Renal cortical epithelial cell (primary cell): ENCODE data around the gene TMEM209. TPM values are rescaled to one million over a fixed set of nuclear protein-coding genes. Genes with fewer than 3 reads are reported as not detected.

Experiments
- DNase-seq: peaks from one replicate; pipeline ENCODE4 v3.0.0-alpha.2; 2011; ENCODE audit warnings: low read depth
- total RNA-seq: library from RNA; depleted of rRNA; stranded (reverse); fragments of >200 nt; gene quantifications from 2 replicates; pipeline ENCODE4 v1.2.3, GENCODE V29; 2014

Gene TMEM209
- total RNA-seq, 1 donor from 2014 or later: 11.4 TPM

GRCh38 chr7:130143986-130144311 lies 61.3 kb downstream of the TMEM209 start:
- DNase-seq: no peak

DNA sequence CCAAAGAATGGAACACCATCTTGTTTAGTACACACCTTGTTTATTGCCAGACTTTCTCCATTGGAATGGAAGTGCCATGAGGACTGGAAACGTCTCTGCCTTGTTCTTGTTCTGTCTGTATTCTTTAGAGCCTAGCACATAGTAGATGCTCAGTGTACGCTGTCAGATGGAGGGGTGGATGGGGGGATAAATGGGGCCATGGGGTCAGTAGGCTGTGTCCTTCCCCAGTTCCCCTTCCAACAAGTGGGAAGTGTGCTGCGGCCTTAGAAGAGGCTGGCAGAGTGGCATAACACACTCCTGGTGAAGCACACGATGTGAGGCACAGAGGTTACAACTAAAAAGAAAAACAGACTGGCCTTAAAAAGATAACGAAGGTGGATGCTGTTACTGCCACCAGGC lies 61.9 kb downstream of the TMEM209 start:
- no peak for DNase-seq

GRCh38 chr7:130142654-130143333 lies 62.4 kb downstream of the TMEM209 start:
- peak; percentile 64 for DNase-seq

DNA sequence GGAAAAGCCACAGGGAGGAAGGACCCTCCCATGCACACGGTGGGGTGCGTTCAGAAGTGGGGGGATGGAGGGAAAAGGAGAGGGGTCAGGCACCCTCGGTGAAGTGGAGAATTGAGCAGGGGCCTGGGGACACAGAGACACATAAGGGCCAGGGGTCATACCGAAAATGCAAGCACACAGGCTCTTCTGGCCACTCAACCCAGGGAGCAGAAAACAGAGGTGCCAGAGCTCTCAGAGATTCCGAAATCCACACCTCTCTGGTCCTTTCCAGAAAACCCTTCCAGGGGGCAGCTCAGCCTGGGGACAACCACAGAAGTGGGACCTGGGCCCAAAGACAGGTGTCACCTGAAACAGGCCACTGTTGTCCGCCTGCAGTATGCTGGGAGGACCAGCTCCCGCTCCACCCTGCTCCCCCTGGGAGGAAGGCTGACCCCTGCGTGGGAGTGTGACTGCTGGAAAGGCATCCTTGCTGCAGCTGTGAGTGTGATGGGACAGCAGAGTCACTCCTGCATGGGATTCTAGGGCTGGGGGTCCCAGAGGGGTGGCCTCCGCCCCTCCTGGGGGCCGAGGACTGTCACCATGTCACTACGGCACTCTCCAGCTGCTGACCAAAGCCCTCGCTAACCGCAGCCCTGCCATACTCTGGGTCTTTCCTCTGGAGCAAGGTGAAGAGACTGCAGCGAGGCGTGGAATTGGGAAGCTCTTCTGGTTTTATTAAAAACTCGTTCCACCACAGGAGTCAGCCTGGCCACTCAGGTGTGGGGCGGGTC lies 63.1 kb downstream of the TMEM209 start:
- no peak for DNase-seq

GRCh38 chr7:130141161-130141883 lies 63.9 kb downstream of the TMEM209 start:
- peak; percentile 71 for DNase-seq

DNA sequence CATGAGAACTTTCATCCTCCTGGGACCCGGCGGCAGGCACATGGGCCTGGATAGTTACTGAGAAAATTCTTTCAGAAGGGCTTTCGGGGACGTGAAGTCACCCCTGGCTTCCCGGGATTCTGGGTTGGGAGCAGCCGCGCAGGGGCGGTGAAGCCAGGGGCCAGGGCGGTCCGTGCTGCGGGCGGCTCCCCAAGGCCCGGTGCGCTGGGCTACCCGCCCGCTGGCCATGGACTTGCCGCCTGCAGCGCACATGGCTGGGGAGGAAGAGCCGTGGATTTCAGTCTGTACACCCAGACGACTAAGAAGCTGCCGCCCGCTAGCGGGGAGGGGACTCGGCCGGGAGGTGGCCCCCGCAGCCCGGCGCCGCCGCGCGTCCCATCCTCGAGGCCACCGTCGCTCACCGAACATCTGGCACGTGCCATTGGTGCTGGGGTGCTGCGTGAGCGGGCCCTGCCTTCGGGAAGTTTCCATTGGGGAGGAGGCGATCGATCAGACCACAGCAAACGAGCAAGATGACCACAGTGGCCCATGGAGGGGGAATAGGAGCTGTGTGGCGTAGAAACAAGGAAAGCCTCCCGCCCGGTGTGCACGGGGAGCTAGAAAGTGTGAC lies 64.5 kb downstream of the TMEM209 start:
- DNase-seq: no peak

DNA sequence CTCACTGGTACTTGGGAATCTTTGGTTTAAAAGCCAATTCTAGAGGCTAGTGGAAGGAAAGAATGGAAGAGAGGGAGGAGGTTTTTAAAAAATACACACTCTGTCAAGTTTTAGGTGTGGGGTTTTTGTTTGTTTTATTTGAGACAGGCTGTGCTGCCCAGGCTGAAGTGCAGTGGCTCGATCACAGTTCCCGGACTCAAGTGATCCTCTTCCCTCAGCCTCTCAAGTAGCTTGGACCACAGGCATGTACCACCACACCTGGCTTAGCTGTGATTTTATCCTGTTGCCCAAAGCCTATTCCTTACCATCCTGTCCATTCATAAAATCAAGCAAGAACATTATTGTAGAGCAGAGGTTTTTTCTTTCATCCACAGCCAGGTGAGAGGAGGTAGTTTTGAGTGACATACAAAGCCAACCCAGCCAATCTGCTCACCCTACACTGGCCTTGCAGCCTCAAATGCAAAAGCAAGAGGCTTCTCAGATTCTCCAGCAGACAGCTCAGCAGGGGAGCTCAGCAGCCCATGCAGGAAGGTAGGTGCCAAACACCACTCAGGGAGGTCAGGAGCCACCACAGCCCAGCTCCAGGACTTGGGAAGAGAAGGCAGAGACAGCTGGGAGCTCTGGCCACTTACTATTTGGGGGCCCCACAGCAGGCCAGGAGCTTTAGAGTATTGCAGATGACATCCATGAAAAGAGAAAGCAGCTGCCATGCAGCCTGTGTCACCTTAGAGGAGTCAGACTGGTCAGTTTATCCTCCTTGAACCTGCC lies 65.8 kb downstream of the TMEM209 start:
- no peak for DNase-seq

DNA sequence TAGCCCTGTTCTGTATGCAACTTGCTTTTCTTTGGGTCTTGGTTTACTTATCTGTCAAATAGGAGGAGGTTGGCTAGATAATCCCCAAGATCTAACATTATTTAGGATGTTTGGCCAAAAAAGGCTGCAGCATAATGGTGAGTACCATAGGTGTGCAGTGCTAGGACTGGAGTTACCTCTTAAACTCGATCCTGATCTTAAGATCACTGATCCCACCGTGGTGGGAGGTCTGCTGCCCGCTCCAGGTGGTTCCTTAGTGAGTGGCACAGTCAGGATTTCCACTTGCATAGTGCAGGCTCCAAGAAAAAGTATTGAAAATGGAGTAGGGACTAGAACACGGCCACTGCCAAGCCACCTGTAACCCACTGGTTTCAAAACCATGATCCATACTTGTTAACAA lies 68.0 kb downstream of the TMEM209 start:
- no peak for DNase-seq

GRCh38 chr7:130136579-130137167 lies 68.5 kb downstream of the TMEM209 start:
- peak; percentile 50 for DNase-seq

DNA sequence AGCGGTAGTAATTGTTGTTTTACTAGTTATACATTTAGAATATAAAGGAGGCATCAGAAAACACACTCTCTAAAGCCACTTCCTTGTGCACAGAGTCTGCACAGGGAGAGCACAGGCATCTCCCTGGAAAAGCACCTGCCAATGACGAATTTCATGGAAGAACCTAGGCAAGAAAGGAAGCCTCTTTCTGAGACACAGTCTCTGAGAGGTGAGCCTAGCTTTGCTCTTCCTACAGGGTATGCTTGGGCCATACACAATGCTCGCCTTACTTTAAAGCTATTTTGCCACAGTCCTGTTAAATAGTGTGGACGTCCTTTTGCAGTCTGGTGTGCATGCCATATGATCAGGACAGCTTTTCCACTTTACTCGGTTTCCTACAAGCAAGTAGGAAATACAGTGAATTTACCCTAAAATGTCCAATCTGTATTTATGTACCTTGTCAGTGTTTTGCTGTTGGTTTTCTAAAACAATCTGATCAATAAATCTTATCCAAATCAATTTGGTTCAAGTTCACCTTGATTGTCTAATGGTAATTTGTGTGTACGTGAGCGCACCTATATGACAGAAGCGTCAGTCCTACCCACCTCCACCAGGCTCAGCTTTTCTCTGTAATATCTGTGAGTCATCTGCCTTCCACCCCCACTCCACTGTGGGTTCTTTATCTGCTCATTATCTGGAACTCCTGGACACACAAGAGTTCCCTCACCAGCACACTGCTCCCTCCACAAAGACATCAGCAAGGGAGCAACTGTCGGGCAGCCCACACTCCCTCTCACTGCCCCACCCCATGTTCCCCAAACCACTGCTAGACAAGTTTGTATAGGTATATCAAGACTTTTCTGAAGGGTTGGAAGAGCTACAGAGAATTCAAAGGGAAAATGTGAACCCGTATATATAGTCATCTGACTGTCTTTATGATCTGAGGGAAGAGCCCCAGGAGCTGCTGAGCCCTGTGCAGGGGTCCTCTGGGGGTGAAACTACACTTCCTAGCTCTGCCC lies 69.7 kb downstream of the TMEM209 start:
- DNase-seq: peak; percentile 46

DNA sequence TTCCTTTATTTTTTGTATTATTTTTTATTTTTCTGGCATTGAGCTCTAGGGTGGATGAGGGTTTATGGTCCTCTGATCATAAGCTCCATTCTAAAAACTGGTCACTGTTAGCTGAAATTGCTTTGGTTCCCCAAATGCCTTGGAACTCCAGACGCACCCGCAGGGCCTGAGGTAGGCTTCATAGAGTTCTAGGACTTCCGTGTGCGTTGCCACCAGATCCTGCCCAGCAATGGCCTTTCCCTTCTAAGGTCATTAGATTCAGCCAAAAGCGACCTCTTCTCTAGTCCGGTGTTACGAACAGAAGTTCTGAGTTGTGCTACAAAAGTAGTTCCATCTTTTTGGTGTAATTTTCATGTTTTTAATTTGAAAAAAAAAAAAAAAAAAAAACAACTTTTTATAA lies 70.5 kb downstream of the TMEM209 start:
- no peak for DNase-seq

DNA sequence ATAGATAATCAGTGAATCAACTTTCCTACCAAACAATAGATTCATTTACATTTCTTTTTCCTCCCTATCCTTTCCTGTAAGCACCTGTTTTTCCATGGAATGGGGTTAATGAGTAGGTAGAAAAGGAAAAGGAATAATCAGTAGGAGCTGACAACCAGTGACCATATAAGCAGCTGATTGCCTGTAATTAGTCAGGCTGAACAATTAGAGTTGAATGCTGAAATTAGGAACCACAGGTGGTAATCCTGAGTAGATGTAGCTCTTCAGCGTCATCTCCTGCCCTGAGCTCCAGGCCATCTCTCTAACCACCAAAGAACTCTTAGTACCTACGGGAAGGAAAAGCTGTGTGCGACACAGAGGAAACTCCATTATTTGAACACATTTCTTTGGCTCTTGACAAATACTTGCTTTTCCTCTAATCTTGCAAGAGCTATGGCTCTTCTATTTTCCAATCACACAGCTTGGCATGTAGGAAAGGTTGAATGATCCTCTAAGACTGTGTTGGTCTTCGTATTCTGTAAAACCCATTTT lies 71.0 kb downstream of the TMEM209 start:
- no peak for DNase-seq

DNA sequence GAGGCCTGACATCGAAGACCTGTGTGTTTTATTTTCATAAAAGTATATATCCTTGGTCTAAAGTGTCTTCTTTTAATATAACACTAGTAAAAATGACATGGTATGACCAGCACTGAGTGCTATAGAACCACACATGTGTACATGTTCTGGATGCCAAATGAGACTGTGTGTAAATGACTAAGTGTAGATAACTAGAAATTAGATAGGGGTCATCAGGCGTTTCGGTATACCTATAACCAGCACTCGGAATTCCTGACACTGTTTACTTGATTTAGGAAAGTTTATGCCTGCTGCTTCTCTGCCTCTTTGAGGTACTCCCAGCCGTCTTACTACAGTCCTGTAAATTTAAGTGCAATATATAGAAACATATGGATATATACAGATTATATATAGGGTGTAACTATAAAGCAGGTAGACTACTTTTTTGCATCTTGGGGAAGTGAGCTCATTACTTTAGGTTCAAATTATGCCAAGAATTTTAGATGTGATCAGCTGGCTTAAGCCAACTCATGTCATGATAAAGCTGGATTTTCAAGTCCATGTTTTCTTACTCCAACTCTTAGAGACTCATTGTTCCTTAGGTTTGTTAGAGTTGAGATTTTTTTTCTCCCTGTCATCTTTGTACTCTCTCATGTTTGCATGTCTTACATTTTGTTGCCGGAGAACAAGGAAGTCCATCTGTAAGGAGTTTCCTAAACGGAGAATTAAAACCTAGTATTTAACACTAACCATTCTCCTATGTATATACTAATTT lies 72.0 kb downstream of the TMEM209 start:
- DNase-seq: no peak

DNA sequence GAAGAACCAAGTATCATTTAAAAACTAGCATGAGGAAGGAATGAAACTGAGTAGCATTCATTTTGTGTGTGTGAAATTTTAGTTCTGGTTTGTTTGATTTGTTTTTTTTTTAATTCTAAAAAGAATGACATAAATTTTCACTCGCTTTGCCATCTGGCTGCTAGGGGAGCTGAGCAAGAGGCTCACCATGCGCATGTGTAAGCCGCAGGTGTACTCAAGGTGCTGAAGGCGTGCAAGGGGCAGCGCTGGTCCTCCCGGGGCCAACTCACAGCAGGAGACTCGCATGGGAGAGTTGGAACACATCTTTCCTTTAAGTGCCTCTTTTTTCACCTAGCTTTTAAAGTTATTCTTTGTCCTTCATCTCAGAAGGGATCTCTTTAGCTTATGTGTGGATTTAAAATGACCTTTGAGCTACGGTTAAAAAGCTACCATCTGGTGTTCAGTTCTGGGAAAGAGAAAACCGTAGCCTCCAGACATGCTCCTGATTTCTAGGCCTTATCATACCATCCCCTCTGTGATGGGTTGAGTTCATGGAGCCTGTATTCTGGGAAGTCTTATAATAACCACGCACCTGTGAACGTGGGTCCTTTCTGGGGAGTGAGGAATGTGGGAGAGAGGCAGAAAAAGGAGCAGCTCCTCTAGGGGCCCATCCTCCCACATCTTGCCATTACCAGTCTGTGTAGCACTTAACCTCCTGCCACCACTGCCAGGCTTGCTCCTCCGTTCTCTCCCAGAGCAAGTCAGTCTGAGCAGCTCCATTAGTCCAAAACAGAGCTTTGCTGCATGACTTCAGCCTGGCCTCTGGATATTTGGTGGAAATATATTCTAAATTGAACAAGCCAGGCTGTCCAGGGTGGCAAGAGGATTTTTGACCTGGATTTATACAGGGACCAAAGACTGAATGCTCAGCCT lies 73.0 kb downstream of the TMEM209 start:
- no peak for DNase-seq

DNA sequence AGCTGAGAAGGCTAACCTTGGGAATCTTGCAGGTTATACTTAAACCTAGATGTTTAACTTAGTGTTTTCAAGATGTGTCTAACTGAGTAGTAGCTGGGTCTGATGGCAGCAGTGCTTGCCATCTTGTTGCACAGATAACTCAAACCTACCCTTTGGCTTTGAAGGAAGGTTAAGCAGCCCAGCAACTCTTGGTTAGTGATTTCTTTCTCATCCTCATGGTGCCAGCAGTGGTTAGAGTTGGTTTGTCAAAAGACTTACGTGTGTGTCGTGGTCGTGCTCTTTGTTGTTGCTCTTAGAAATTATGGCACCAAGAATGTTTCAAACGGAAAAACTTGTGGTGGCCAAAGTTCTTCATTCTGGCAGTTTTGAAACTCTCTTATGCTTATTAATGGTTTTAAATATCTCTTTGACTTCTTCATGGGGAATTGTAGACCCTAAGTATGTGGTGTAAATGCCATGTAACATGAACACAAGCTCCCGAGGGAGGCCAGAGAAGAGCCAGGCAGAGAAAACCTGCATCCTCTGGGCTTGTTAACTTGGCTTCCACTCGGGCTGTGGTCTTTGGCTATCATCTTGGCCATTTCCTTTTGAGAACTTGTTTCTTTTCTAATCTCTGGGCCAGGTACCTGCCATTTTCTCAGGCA lies 73.9 kb downstream of the TMEM209 start:
- no peak for DNase-seq

GRCh38 chr7:130129011-130129411 lies 76.2 kb downstream of the TMEM209 start:
- no peak for DNase-seq

DNA sequence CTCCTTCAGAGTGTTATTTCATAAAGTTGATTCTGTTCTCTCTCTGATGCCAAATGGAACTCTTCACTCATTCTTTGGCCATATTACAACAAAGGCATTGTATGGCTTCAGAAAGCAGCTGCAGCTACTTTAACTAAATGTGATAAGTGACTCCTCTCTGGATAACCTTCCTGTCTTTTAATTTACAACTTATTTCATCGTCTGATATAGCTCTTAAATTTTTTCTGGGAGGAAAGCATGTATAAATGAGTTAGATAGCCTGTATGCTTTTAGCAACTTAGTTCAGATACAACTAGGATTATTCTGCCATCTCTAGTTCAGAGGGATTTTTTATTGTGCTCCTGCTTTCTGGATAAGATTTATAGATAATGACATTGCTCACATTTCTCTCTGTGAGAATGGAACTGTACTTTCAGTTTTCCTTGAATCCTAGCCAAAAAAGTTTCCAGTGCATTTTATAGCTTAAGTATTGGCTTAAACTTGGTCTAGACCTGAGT lies 77.3 kb downstream of the TMEM209 start:
- no peak for DNase-seq
